ENCODE measurements around the gene BLM. TPM values are rescaled to one million over a fixed set of nuclear protein-coding genes. Genes with fewer than 3 reads are reported as not detected.

The BLM gene
- total RNA-seq, 6 experiments from 2014 or later, result 2.8 to 7.7 (median 6.1) TPM

- Mint-ChIP-seq H3K4me3 (no peak overlapping the region), H3K27ac (no peak overlapping the region), H3K9me3 (no peaks in the 10 kb centered on the region), H3K36me3 (ENCODE audit: low read depth) (no peaks in the 10 kb centered on the region), H3K27me3 (ENCODE audit: insufficient read depth) (peaks cover 10% of the 10 kb centered on the region; the same call in 1 of the 2 replicates), H3K4me1 (ENCODE audit: low read depth) (no peaks in the 10 kb centered on the region)
- no peak for TF ChIP-seq CTCF (IDR thresholded peaks at IDR 0.05)
- no peak for DNase-seq
Measured at GRCh38 chr15:90817117-90818057, 100.2 kb downstream of the BLM start.

GRCh38 chr15:90818251-90819210 is 101.4 kb downstream of the BLM start:
- Mint-ChIP-seq H3K36me3 (ENCODE audit: low read depth) (no peaks in the 10 kb centered on the region), H3K4me1 (ENCODE audit: low read depth) (no peaks in the 10 kb centered on the region), H3K9me3 (no peaks in the 10 kb centered on the region), H3K27me3 (ENCODE audit: insufficient read depth) (peaks cover 14% of the 10 kb centered on the region; the same call in 1 of the 2 replicates), H3K4me3 (no peak overlapping the region), H3K27ac (no peak overlapping the region)
- no peak for DNase-seq
- peak; percentile 24; the same call in 1 of the 2 replicates for TF ChIP-seq CTCF (IDR thresholded peaks at IDR 0.05)

- H3K9me3 Mint-ChIP-seq, result no peaks in the 10 kb centered on the region
Measured at GRCh38 chr15:90819390-90819789, 102.2 kb downstream of the BLM start.

GRCh38 chr15:90819850-90820249 is 102.7 kb downstream of the BLM start:
- Mint-ChIP-seq H3K27me3 (ENCODE audit: insufficient read depth) (peaks cover 19% of the 10 kb centered on the region; the same call in 1 of the 2 replicates), H3K4me3 (no peak overlapping the region), H3K36me3 (ENCODE audit: low read depth) (no peaks in the 10 kb centered on the region), H3K9me3 (no peaks in the 10 kb centered on the region), H3K4me1 (ENCODE audit: low read depth) (no peaks in the 10 kb centered on the region), H3K27ac (no peak overlapping the region)
- no peak for DNase-seq
- TF ChIP-seq CTCF (IDR thresholded peaks at IDR 0.05), result no peak

More at GRCh38 chr15:90819390-90819789, 102.2 kb downstream of the BLM start:
- H3K4me3 Mint-ChIP-seq, result no peak overlapping the region
- H3K27me3 Mint-ChIP-seq (ENCODE audit: insufficient read depth), result peaks cover 18% of the 10 kb centered on the region; the same call in 1 of the 2 replicates
- H3K4me1 Mint-ChIP-seq (ENCODE audit: low read depth), result no peaks in the 10 kb centered on the region
- H3K36me3 Mint-ChIP-seq (ENCODE audit: low read depth), result no peaks in the 10 kb centered on the region
- no peak overlapping the region for H3K27ac Mint-ChIP-seq
- TF ChIP-seq CTCF (IDR thresholded peaks at IDR 0.05), result no peak
- DNase-seq, result no peak

GRCh38 chr15:90820481-90820880 is 103.3 kb downstream of the BLM start:
- Mint-ChIP-seq H3K27me3 (ENCODE audit: insufficient read depth) (peaks cover 22% of the 10 kb centered on the region; the same call in 1 of the 2 replicates), H3K9me3 (no peaks in the 10 kb centered on the region), H3K36me3 (ENCODE audit: low read depth) (no peaks in the 10 kb centered on the region), H3K4me1 (ENCODE audit: low read depth) (no peaks in the 10 kb centered on the region), H3K4me3 (no peak overlapping the region), H3K27ac (no peak overlapping the region)
- no peak for DNase-seq
- no peak for TF ChIP-seq CTCF (IDR thresholded peaks at IDR 0.05)
